ENCODE results near the gene AATF. TPM values are rescaled to one million over a fixed set of nuclear protein-coding genes. Genes with fewer than 3 reads are reported as not detected.
A peak's percentile ranks its signal among the peaks of the same experiment; 100 is the strongest.

AATF gene
- total RNA-seq, 1 donor from 2014 or later = 31.3 TPM

DNA sequence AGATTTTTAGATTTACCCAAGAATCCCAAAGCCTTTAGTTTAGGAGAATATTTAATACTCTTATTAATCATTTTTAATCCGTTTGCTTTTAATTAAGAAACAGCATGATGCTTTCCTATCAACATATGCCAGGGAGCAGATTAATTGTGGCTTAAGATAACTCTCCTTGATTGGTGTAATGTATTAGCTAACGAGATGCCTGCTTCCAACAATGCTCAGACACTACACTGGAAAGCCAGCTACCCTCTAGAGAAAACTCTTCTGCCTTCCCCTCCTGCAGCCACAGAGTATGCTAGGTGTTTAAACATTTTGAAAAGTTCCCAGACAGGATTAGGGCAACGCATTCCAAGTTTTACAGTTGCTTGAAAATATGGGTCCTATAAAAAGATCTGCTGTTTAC, 142.2 kb downstream of the AATF start:
- no peak overlapping the region for H3K4me3 Mint-ChIP-seq
- no peaks in the 10 kb centered on the region for H3K9me3 Mint-ChIP-seq
- DNase-seq (ENCODE audit: low spot score in 2 of 2, unreplicated experiment in 2 of 2) = no peak
- no peak for TF ChIP-seq CTCF (IDR thresholded peaks at IDR 0.05; ENCODE audit: unreplicated experiment)
- H3K27ac Mint-ChIP-seq = peak overlapping the region; percentile 12
- peaks cover 10% of the 10 kb centered on the region for H3K36me3 Mint-ChIP-seq
- H3K27me3 Mint-ChIP-seq (ENCODE audit: low read depth) = no peaks in the 10 kb centered on the region
- peaks cover 28% of the 10 kb centered on the region for H3K4me1 Mint-ChIP-seq

DNA sequence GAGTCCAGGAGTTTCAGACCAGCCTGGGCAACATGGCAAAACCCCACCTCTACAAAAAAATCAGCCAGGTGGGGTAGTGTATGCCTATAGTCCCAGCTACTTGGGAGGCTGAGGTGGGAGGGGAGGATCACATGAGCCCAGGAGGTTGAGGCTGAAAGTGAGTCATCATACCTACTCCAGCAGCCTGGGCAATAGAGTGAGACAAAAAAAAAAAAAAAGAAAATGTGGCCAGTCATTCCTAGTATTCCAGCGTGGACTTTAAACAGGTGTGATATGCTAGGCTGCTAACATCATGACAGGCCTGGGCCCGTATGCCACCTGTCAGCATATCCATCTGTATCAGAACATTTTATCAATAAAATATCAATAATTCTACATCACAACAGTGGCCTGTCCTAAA, 143.3 kb downstream of the AATF start:
- H3K36me3 Mint-ChIP-seq = peaks cover 17% of the 10 kb centered on the region
- H3K27me3 Mint-ChIP-seq (ENCODE audit: low read depth) = no peaks in the 10 kb centered on the region
- H3K9me3 Mint-ChIP-seq = no peaks in the 10 kb centered on the region
- TF ChIP-seq CTCF (IDR thresholded peaks at IDR 0.05; ENCODE audit: unreplicated experiment) = no peak
- H3K4me1 Mint-ChIP-seq = peaks cover 28% of the 10 kb centered on the region
- no peak overlapping the region for H3K27ac Mint-ChIP-seq
- DNase-seq (ENCODE audit: low spot score in 2 of 2, unreplicated experiment in 2 of 2) = no peak
- no peak overlapping the region for H3K4me3 Mint-ChIP-seq

DNA sequence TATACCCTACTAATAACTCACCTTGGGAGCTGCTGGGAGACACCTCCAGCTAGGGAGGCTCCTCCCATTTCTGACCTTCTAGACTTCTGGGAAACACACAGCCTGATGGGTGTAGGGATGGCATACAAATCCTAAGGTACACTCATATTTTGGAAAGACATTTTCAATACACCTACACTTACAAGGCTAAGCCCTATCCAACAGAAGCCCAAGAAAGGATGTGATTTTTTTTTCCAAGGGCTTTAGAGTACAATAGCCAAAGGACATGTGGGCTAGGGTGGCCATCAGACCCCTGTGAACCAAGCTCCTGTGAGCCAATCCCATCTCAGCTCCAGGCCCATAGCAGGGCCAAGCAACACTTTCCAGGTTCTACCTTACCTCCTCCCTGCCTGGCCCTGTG, 143.9 kb downstream of the AATF start:
- H3K36me3 Mint-ChIP-seq = peaks cover 22% of the 10 kb centered on the region
- DNase-seq (ENCODE audit: low spot score in 2 of 2, unreplicated experiment in 2 of 2) = no peak
- no peak overlapping the region for H3K4me3 Mint-ChIP-seq
- no peak for TF ChIP-seq CTCF (IDR thresholded peaks at IDR 0.05; ENCODE audit: unreplicated experiment)
- no peak overlapping the region for H3K27ac Mint-ChIP-seq
- H3K9me3 Mint-ChIP-seq = no peaks in the 10 kb centered on the region
- no peaks in the 10 kb centered on the region for H3K27me3 Mint-ChIP-seq (ENCODE audit: low read depth)
- H3K4me1 Mint-ChIP-seq = peaks cover 26% of the 10 kb centered on the region

- Mint-ChIP-seq H3K36me3 (peaks cover 31% of the 10 kb centered on the region), H3K27me3 (ENCODE audit: low read depth) (no peaks in the 10 kb centered on the region), H3K4me1 (peaks cover 13% of the 10 kb centered on the region), H3K4me3 (no peak overlapping the region), H3K27ac (no peak overlapping the region), H3K9me3 (no peaks in the 10 kb centered on the region)
- DNase-seq (ENCODE audit: low spot score in 2 of 2, unreplicated experiment in 2 of 2) = no peak
- TF ChIP-seq CTCF (IDR thresholded peaks at IDR 0.05; ENCODE audit: unreplicated experiment) = no peak
These were observed 145.6 kb downstream of the AATF start for GRCh38 chr17:37094391-37094790.

DNA sequence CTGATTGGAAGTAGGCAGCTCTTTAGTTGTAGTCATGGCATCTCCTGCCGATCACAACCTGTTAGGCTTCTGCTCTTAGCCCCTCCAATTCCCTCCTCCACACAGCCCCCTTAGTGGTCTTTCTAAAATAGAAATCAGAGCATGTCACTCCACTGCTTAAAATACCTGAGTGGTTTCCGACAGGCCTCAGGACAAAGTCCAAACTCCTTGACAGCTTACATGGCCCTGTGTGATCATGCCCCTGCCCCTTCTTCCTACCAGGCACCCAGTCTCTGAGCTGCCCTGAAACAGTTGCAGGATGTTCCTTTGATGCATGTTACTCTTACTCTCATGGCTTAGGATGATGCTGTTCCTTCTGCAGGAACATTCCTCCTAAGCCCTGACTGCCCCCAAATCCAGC, 147.3 kb downstream of the AATF start:
- no peak for DNase-seq (ENCODE audit: low spot score in 2 of 2, unreplicated experiment in 2 of 2)
- Mint-ChIP-seq H3K9me3 (no peaks in the 10 kb centered on the region), H3K27ac (no peak overlapping the region), H3K4me3 (no peak overlapping the region), H3K36me3 (peaks cover 38% of the 10 kb centered on the region), H3K4me1 (peaks cover 2% of the 10 kb centered on the region), H3K27me3 (ENCODE audit: low read depth) (no peaks in the 10 kb centered on the region)
- TF ChIP-seq CTCF (IDR thresholded peaks at IDR 0.05; ENCODE audit: unreplicated experiment) = no peak

GRCh38 chr17:37097154-37097553, 148.4 kb downstream of the AATF start:
- H3K4me3 Mint-ChIP-seq = no peak overlapping the region
- no peaks in the 10 kb centered on the region for H3K27me3 Mint-ChIP-seq (ENCODE audit: low read depth)
- H3K36me3 Mint-ChIP-seq = peaks cover 38% of the 10 kb centered on the region
- H3K9me3 Mint-ChIP-seq = no peaks in the 10 kb centered on the region
- TF ChIP-seq CTCF (IDR thresholded peaks at IDR 0.05; ENCODE audit: unreplicated experiment) = no peak
- H3K27ac Mint-ChIP-seq = no peak overlapping the region
- DNase-seq (ENCODE audit: low spot score in 2 of 2, unreplicated experiment in 2 of 2) = no peak
- no peaks in the 10 kb centered on the region for H3K4me1 Mint-ChIP-seq

All from mesothelial cell of epicardium (in vitro differentiated cells).